DOHH2 (cell line): ENCODE results near the gene CACNA2D3.

Experiments
- H3F3A ChIP-seq: fragments of 200-600 bp; sonication (generic), shearing (Covaris generic); 2 replicates; pipeline ENCODE4 v1.6.0; 2016; ENCODE audit warnings: antibody characterized with exemption, mild to moderate bottlenecking; ENCODE audit not compliant: control insufficient read depth, insufficient read depth
- H3K27ac ChIP-seq: fragments of 200-600 bp; sonication (generic); 2 replicates; pipeline ENCODE4 v1.5.1; 2014; ENCODE audit warnings: low read depth, mild to moderate bottlenecking, low read length, moderate library complexity
- H3K27me3 ChIP-seq: fragments of 200-600 bp; sonication (generic); 2 replicates; pipeline ENCODE4 v1.6.1; 2014; ENCODE audit warnings: mild to moderate bottlenecking, low read length, mixed read lengths; ENCODE audit not compliant: control insufficient read depth
- H3K36me3 ChIP-seq: fragments of 200-600 bp; sonication (generic); 2 replicates; pipeline ENCODE4 v1.6.1; 2014; ENCODE audit warnings: mild to moderate bottlenecking, low read length, moderate library complexity, mixed read lengths; ENCODE audit not compliant: control insufficient read depth
- H3K4me1 ChIP-seq: fragments of 200-600 bp; sonication (generic); 2 replicates; pipeline ENCODE4 v1.6.1; 2014; ENCODE audit warnings: mild to moderate bottlenecking, low read length, mixed read lengths; ENCODE audit not compliant: control insufficient read depth
- H3K4me2 ChIP-seq: fragments of 200-600 bp; sonication (generic); 2 replicates; pipeline ENCODE4 v1.6.0; 2014; ENCODE audit warnings: mild to moderate bottlenecking, low read length, moderate library complexity
- H3K4me3 ChIP-seq: fragments of 200-600 bp; sonication (generic); 2 replicates; pipeline ENCODE4 v1.5.1; 2014; ENCODE audit warnings: mild to moderate bottlenecking, low read length, mixed read lengths
- H3K79me2 ChIP-seq: fragments of 200-600 bp; sonication (generic); 2 replicates; pipeline ENCODE4 v1.6.1; 2014; ENCODE audit warnings: mild to moderate bottlenecking, low read length, mixed read lengths; ENCODE audit not compliant: control insufficient read depth
- H3K9me2 ChIP-seq: fragments of 200-600 bp; sonication (generic); replicated peaks from 2 replicates; pipeline ENCODE4 v1.6.1; 2014; ENCODE audit warnings: mild to moderate bottlenecking, low read length, mixed read lengths; ENCODE audit not compliant: control insufficient read depth
- H3K9me3 ChIP-seq: fragments of 200-600 bp; sonication (generic); 2 replicates; pipeline ENCODE4 v1.6.1; 2014; ENCODE audit warnings: antibody characterized with exemption, low read length, mixed read lengths; ENCODE audit not compliant: control insufficient read depth, insufficient read depth
- H4K20me1 ChIP-seq: fragments of 200-600 bp; sonication (generic); 2 replicates; pipeline ENCODE4 v1.6.0; 2014; ENCODE audit warnings: low read depth, mild to moderate bottlenecking, antibody characterized with exemption, low read length, moderate library complexity; ENCODE audit not compliant: control insufficient read depth, insufficient read depth
- EZH2phosphoT487 ChIP-seq: fragments of 200-600 bp; sonication (generic); IDR thresholded peaks from 2 replicates; pipeline ENCODE4 v1.6.1; 2017; ENCODE audit warnings: borderline replicate concordance, mild to moderate bottlenecking, antibody characterized with exemption, low read length, moderate library complexity, mixed read lengths
- TF ChIP-seq, protein P1 (sequence below): fragments of 200-600 bp; sonication (generic); IDR thresholded peaks from one replicate; pipeline ENCODE4 v1.5.1; 2014; ENCODE audit warnings: antibody characterized with exemption, mild to moderate bottlenecking, low read depth, low read length; ENCODE audit not compliant: poor library complexity, severe bottlenecking

CACNA2D3 gene

DNA sequence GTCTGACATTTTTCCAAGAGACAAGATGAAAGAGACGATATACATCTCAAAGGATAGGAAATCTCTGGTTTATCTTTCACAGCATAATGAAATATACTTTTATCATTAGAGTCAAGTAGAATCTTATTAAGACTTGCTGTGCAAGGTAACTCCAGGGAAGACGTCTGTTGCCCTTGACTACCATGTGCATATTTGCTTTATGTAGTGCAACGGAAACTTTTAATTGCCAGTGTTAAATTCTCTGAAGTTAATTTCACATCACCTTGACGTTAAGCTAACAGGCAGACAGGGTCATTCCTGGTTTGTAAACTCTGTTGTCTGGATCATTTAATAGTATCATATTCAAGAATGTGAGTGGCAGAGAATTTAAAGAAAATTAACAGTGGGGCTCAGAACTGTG, 722.7 kb downstream of the CACNA2D3 start:
- Histone ChIP-seq H3K27ac (no peak overlapping the region), H3K4me1 (no peaks in the 10 kb centered on the region), H3K4me2 (no peak overlapping the region), H3K9me2 (no peaks in the 10 kb centered on the region), H3K9me3 (no peaks in the 10 kb centered on the region), H3F3A (no peaks in the 10 kb centered on the region), H3K36me3 (no peaks in the 10 kb centered on the region), H3K79me2 (no peaks in the 10 kb centered on the region), H3K4me3 (no peak overlapping the region), H4K20me1 (no peaks in the 10 kb centered on the region), H3K27me3 (no peaks in the 10 kb centered on the region)
- TF ChIP-seq EZH2phosphoT487: no peak
- TF ChIP-seq, protein P1, sequence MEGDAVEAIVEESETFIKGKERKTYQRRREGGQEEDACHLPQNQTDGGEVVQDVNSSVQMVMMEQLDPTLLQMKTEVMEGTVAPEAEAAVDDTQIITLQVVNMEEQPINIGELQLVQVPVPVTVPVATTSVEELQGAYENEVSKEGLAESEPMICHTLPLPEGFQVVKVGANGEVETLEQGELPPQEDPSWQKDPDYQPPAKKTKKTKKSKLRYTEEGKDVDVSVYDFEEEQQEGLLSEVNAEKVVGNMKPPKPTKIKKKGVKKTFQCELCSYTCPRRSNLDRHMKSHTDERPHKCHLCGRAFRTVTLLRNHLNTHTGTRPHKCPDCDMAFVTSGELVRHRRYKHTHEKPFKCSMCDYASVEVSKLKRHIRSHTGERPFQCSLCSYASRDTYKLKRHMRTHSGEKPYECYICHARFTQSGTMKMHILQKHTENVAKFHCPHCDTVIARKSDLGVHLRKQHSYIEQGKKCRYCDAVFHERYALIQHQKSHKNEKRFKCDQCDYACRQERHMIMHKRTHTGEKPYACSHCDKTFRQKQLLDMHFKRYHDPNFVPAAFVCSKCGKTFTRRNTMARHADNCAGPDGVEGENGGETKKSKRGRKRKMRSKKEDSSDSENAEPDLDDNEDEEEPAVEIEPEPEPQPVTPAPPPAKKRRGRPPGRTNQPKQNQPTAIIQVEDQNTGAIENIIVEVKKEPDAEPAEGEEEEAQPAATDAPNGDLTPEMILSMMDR: no peak

DNA sequence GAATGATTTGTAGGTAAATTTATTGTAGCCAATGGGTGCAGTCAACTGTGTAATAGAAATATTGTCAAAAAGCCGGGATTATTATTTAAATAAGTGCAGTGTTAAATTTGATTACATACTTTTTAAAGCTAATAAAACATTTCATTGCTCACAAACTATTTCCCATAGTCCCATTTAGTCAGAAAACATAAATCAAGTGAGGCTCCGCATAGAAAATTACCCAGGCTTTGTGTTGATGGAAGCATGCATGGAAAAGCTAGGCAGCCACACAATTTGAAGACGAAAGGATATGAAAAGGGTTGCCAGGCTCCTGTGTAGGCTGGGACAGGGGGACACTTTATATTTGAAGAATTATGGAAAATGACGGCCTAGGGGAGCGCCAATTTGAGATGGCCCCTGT, 723.2 kb downstream of the CACNA2D3 start:
- Histone ChIP-seq H4K20me1 (no peaks in the 10 kb centered on the region), H3F3A (no peaks in the 10 kb centered on the region), H3K27me3 (no peaks in the 10 kb centered on the region), H3K27ac (no peak overlapping the region), H3K4me1 (no peaks in the 10 kb centered on the region), H3K79me2 (no peaks in the 10 kb centered on the region), H3K4me3 (no peak overlapping the region), H3K9me2 (no peaks in the 10 kb centered on the region), H3K9me3 (no peaks in the 10 kb centered on the region), H3K36me3 (no peaks in the 10 kb centered on the region), H3K4me2 (no peak overlapping the region)
- TF ChIP-seq, protein P1: no peak
- TF ChIP-seq EZH2phosphoT487: no peak

DNA sequence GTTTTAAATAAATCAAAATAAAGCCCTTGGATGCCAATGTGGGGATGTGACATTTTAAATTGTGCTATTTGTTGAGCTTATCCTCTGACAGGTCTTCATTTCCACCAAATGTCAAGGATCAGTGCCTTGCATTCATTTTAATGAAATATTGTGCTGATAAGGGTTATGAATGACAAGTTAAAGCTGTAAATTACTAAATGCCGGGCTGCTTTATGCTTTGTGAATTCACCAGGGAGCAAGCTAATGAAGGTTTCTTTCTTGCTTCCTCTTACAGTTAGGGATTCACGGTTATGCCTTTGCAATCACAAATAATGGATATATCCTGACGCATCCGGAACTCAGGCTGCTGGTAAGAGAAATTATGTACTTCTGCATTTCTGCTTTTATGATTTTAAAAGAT, 723.8 kb downstream of the CACNA2D3 start:
- Histone ChIP-seq H3K79me2 (no peaks in the 10 kb centered on the region), H3K27ac (no peak overlapping the region), H3F3A (no peaks in the 10 kb centered on the region), H3K9me3 (no peaks in the 10 kb centered on the region), H3K4me2 (no peak overlapping the region), H3K27me3 (no peaks in the 10 kb centered on the region), H3K36me3 (no peaks in the 10 kb centered on the region), H4K20me1 (no peaks in the 10 kb centered on the region), H3K4me3 (no peak overlapping the region), H3K9me2 (no peaks in the 10 kb centered on the region), H3K4me1 (no peaks in the 10 kb centered on the region)
- TF ChIP-seq, protein P1: no peak

DNA sequence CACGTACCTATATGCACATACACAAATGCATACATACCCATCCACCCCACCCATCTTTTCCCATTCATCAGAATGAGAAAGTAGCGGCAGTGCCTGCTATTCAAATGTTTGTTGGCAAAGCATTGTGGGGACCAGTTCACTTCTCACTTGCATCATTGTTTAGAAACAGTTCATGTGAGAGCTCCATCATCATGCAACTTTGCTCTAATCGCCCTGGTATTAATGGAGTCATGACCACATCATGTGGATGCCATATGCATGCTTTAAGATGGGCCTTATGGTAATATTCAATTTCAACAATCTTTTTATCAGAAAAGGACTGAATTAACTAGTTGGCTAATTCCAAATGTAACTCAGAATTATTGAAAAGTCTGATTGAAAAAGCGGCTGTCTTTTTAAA, 725.0 kb downstream of the CACNA2D3 start:
- H3K4me2 ChIP-seq: no peak overlapping the region
- no peaks in the 10 kb centered on the region for H3K9me3 ChIP-seq
- H3K9me2 ChIP-seq: no peaks in the 10 kb centered on the region
- H3F3A ChIP-seq: no peaks in the 10 kb centered on the region
- H3K79me2 ChIP-seq: no peaks in the 10 kb centered on the region
- no peak overlapping the region for H3K27ac ChIP-seq
- no peaks in the 10 kb centered on the region for H3K27me3 ChIP-seq
- TF ChIP-seq, protein P1: no peak
- TF ChIP-seq EZH2phosphoT487: no peak
- no peak overlapping the region for H3K4me3 ChIP-seq
- no peaks in the 10 kb centered on the region for H3K36me3 ChIP-seq
- H3K4me1 ChIP-seq: no peaks in the 10 kb centered on the region
- no peaks in the 10 kb centered on the region for H4K20me1 ChIP-seq
